Glutamatergic neuron (in vitro differentiated cells): ENCODE results near the gene DMWD. TPM values are rescaled to one million over a fixed set of nuclear protein-coding genes. Genes with fewer than 3 reads are reported as not detected.
A peak's percentile ranks its signal among the peaks of the same experiment; 100 is the strongest.

Experiments used
- DNase-seq: peaks from one replicate; pipeline ENCODE4 v3.0.0; 2022
- H3K27ac Mint-ChIP-seq: one replicate; pipeline ENCODE4 v1.8.0; 2020; ENCODE audit warnings: mild to moderate bottlenecking, mixed read lengths, inconsistent platforms; ENCODE audit not compliant: unreplicated experiment
- H3K27me3 Mint-ChIP-seq: one replicate; pipeline ENCODE4 v1.8.0; 2020; ENCODE audit warnings: mild to moderate bottlenecking, moderate library complexity, mixed read lengths, inconsistent platforms; ENCODE audit not compliant: unreplicated experiment
- H3K36me3 Mint-ChIP-seq: one replicate; pipeline ENCODE4 v1.8.0; 2020; ENCODE audit warnings: mild to moderate bottlenecking, mixed read lengths, inconsistent platforms; ENCODE audit not compliant: unreplicated experiment
- H3K4me1 Mint-ChIP-seq: one replicate; pipeline ENCODE4 v1.8.0; 2020; ENCODE audit warnings: mild to moderate bottlenecking, low read depth, mixed read lengths, inconsistent platforms; ENCODE audit not compliant: unreplicated experiment
- H3K4me3 Mint-ChIP-seq: one replicate; pipeline ENCODE4 v1.8.0; 2020; ENCODE audit warnings: mild to moderate bottlenecking, mixed read lengths, inconsistent platforms; ENCODE audit not compliant: unreplicated experiment
- H3K9me3 Mint-ChIP-seq: one replicate; pipeline ENCODE4 v1.8.0; 2020; ENCODE audit warnings: mild to moderate bottlenecking, moderate library complexity, mixed read lengths, inconsistent platforms; ENCODE audit not compliant: unreplicated experiment
- CTCF ChIP-seq: fragments of 200-600 bp; sonication (generic); IDR thresholded peaks from one replicate; pipeline ENCODE4 v1.5.0; 2021; ENCODE audit not compliant: partially characterized antibody, unreplicated experiment
- total RNA-seq: library from RNA; stranded (reverse); fragmentation: NEBNext Ultra II Directional; extraction: Animal tissue kit (Norgen Biotek cat#: 25700); gene quantifications from one replicate; pipeline ENCODE4 v1.2.1, GENCODE V29; 2021; ENCODE audit not compliant: unreplicated experiment

Gene DMWD
- total RNA-seq, 1 donor from 2014 or later: 123 TPM

- peak overlapping the region; percentile 7 for H3K27ac Mint-ChIP-seq
- H3K9me3 Mint-ChIP-seq: peaks cover 2% of the 10 kb centered on the region
- no peak overlapping the region for H3K4me3 Mint-ChIP-seq
- peaks cover 7% of the 10 kb centered on the region for H3K27me3 Mint-ChIP-seq
- H3K4me1 Mint-ChIP-seq: peaks cover 15% of the 10 kb centered on the region
- no peak for TF ChIP-seq CTCF
- DNase-seq: no peak
- no peaks in the 10 kb centered on the region for H3K36me3 Mint-ChIP-seq
Observed at GRCh38 chr19:45824531-45825262, 32.1 kb upstream of the DMWD start.

- no peak for DNase-seq
- H3K4me3 Mint-ChIP-seq: no peak overlapping the region
- peaks cover 11% of the 10 kb centered on the region for H3K27me3 Mint-ChIP-seq
- peaks cover 2% of the 10 kb centered on the region for H3K9me3 Mint-ChIP-seq
- no peaks in the 10 kb centered on the region for H3K36me3 Mint-ChIP-seq
- H3K4me1 Mint-ChIP-seq: peaks cover 17% of the 10 kb centered on the region
- TF ChIP-seq CTCF: no peak
- H3K27ac Mint-ChIP-seq: peak overlapping the region; percentile 7
Observed at GRCh38 chr19:45824041-45824471, 31.4 kb upstream of the DMWD start.

- Mint-ChIP-seq H3K4me1 (peaks cover 17% of the 10 kb centered on the region), H3K27ac (no peak overlapping the region), H3K9me3 (peaks cover 2% of the 10 kb centered on the region), H3K27me3 (peaks cover 8% of the 10 kb centered on the region), H3K36me3 (no peaks in the 10 kb centered on the region), H3K4me3 (no peak overlapping the region)
- TF ChIP-seq CTCF: no peak
- no peak for DNase-seq
Observed at GRCh38 chr19:45823182-45823581, 30.5 kb upstream of the DMWD start.

GRCh38 chr19:45822716-45823115 lies 30.1 kb upstream of the DMWD start:
- no peak for TF ChIP-seq CTCF
- Mint-ChIP-seq H3K4me3 (no peak overlapping the region), H3K27me3 (peaks cover 6% of the 10 kb centered on the region), H3K36me3 (no peaks in the 10 kb centered on the region), H3K4me1 (peaks cover 13% of the 10 kb centered on the region), H3K27ac (no peak overlapping the region), H3K9me3 (peaks cover 2% of the 10 kb centered on the region)
- no peak for DNase-seq

- Mint-ChIP-seq H3K4me3 (no peak overlapping the region), H3K27ac (no peak overlapping the region), H3K27me3 (peaks cover 9% of the 10 kb centered on the region), H3K36me3 (no peaks in the 10 kb centered on the region), H3K4me1 (peaks cover 7% of the 10 kb centered on the region), H3K9me3 (peaks cover 5% of the 10 kb centered on the region)
- no peak for DNase-seq
- TF ChIP-seq CTCF: no peak
Observed at GRCh38 chr19:45821570-45821969, 28.9 kb upstream of the DMWD start.
